HCT116 (cell line): ENCODE measurements around the gene INTS2.

Experiments
- CBX3 ChIP-seq: IDR thresholded peaks from 2 replicates; pipeline ENCODE4 v1.6.1; 2012; ENCODE audit warnings: low read depth
- EZH2 ChIP-seq: fragments of 200-600 bp; sonication (generic); IDR thresholded peaks from 2 replicates; pipeline ENCODE4 v1.6.1; 2017; ENCODE audit warnings: antibody characterized with exemption, mixed run types
- POLR2A ChIP-seq: IDR thresholded peaks from 2 replicates; pipeline ENCODE4 v1.7.0; 2011; ENCODE audit warnings: borderline replicate concordance; ENCODE audit not compliant: insufficient read depth, insufficient read length; ENCODE audit errors: extremely low read depth
- POLR2AphosphoS5 ChIP-seq: IDR thresholded peaks from 2 replicates; pipeline ENCODE4 v1.6.1; 2011; ENCODE audit warnings: mild to moderate bottlenecking, low read depth, low read length, moderate library complexity
- REST ChIP-seq: IDR thresholded peaks from 2 replicates; pipeline ENCODE4 v1.6.1; 2012; ENCODE audit warnings: low read depth
- YY1 ChIP-seq: IDR thresholded peaks from 2 replicates; pipeline ENCODE4 v1.6.1; 2011; ENCODE audit warnings: low read length, low read depth, moderate library complexity, mild to moderate bottlenecking; ENCODE audit not compliant: insufficient replicate concordance; ENCODE audit errors: extremely low read depth
- ZBTB33 ChIP-seq: IDR thresholded peaks from 2 replicates; pipeline ENCODE4 v1.6.1; 2011; ENCODE audit warnings: mild to moderate bottlenecking, low read length, moderate library complexity; ENCODE audit not compliant: insufficient replicate concordance; ENCODE audit errors: extremely low read depth
- ZNF274 ChIP-seq: fragments of 200-500 bp; sonication (Bioruptor generic); IDR thresholded peaks from 2 replicates; pipeline ENCODE4 v1.6.1; 2014; ENCODE audit warnings: mild to moderate bottlenecking, low read depth, low read length, inconsistent platforms
- TF ChIP-seq, protein P1 (sequence below), 3 experiments: fragments of 200-600 bp in 1 of 3; sonication (generic) in 1 of 3; IDR thresholded peaks in 2 of 3; conservative IDR thresholded peaks in 1 of 3; 2 replicates each; pipeline ENCODE4 v1.5.1; 2012 to 2017; ENCODE audit warnings: low read depth in 2 of 3, low read length in 2 of 3, antibody characterized with exemption in 1 of 3, borderline replicate concordance in 1 of 3, control low read depth in 1 of 3, mild to moderate bottlenecking in 1 of 3, mixed read lengths in 1 of 3, mixed run types in 1 of 3, moderate library complexity in 1 of 3; ENCODE audit not compliant: insufficient read depth in 1 of 3

GRCh38 chr17:61846761-61847375 lies 80.9 kb downstream of the INTS2 start:
- TF ChIP-seq, protein P1, sequence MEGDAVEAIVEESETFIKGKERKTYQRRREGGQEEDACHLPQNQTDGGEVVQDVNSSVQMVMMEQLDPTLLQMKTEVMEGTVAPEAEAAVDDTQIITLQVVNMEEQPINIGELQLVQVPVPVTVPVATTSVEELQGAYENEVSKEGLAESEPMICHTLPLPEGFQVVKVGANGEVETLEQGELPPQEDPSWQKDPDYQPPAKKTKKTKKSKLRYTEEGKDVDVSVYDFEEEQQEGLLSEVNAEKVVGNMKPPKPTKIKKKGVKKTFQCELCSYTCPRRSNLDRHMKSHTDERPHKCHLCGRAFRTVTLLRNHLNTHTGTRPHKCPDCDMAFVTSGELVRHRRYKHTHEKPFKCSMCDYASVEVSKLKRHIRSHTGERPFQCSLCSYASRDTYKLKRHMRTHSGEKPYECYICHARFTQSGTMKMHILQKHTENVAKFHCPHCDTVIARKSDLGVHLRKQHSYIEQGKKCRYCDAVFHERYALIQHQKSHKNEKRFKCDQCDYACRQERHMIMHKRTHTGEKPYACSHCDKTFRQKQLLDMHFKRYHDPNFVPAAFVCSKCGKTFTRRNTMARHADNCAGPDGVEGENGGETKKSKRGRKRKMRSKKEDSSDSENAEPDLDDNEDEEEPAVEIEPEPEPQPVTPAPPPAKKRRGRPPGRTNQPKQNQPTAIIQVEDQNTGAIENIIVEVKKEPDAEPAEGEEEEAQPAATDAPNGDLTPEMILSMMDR (IDR thresholded peaks at IDR 0.05 in 2 of 3, conservative IDR thresholded peaks at IDR 0.05 in 1 of 3; ENCODE audit: borderline replicate concordance in 1 of 3, insufficient read depth in 1 of 3, low read depth in 2 of 3, low read length in 2 of 3) = no peak
- TF ChIP-seq POLR2A (no peak), ZNF274 (no peak), EZH2 (no peak), REST (no peak), ZBTB33 (no peak), POLR2AphosphoS5 (no peak), YY1 (no peak), CBX3 (no peak)
